Astrocyte of the spinal cord (primary cell): ENCODE measurements around the gene GTF3C2.

Experiments used
- DNase-seq: peaks from one replicate; pipeline ENCODE4 v3.0.0; 2011; ENCODE audit warnings: low read depth, low spot score
- H3K4me3 ChIP-seq: 2 replicates; pipeline ENCODE4 v1.5.1; 2011; ENCODE audit warnings: low read depth, mild to moderate bottlenecking, low read length, moderate library complexity
- in situ Hi-C: cut with HindIII; loops from 2 replicates; pipeline ENCODE4 v1.10.0; 2017; ENCODE audit warnings: low sequenced_read_pairs
- TF ChIP-seq, protein P1 (sequence below): IDR thresholded peaks from 2 replicates; pipeline ENCODE4 v1.5.1; 2012; ENCODE audit warnings: low read depth, mild to moderate bottlenecking, low read length, inconsistent platforms

The GTF3C2 gene

DNA sequence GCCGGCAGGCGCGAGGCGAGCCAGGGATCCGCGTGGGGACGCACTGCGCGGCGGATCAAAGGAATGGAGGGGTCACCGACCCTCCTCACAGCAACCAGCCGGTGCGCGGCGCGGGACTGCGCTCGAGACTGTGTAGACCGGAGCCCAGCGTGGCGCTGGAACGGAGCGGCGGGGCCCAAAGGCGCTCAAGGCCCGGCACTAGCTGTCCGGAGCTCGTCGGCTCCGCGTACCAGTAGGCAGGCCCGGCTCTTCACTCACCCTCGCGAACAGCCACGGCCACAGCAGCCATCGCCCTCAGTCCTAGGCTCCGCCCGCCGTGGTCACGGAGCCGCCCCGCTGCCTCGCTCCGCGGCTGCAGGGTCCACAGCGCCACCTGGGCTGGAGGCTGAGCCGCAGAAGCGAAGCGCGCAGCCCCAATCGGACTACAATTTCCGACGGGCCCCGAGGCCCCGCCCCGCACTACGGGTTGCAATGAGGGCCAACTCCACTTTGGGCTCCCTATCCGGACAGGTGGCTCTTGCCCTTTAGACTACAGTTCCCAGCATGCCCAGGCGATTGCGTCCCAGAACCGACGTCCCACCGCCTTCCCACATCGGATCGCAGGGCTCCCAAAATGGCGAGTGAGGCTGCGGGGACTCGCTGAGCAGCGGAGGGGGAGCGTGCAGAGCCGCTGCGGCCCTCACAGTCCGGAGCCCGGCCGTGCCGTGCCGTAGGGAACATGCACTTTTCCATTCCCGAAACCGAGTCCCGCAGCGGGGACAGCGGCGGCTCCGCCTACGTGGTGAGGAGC lies 13.7 kb upstream of the GTF3C2 start, which contains the start of the genes EIF2B4 and SNX17:
EIF2B4 (minus strand) TSS at position 313 of the 790 bp plus-strand sequence; CDS start at position 289, 24 bp downstream.
SNX17 (plus strand) TSS at position 591 of the 790 bp plus-strand sequence; CDS start at position 719, 128 bp downstream.
- TF ChIP-seq, protein P1, sequence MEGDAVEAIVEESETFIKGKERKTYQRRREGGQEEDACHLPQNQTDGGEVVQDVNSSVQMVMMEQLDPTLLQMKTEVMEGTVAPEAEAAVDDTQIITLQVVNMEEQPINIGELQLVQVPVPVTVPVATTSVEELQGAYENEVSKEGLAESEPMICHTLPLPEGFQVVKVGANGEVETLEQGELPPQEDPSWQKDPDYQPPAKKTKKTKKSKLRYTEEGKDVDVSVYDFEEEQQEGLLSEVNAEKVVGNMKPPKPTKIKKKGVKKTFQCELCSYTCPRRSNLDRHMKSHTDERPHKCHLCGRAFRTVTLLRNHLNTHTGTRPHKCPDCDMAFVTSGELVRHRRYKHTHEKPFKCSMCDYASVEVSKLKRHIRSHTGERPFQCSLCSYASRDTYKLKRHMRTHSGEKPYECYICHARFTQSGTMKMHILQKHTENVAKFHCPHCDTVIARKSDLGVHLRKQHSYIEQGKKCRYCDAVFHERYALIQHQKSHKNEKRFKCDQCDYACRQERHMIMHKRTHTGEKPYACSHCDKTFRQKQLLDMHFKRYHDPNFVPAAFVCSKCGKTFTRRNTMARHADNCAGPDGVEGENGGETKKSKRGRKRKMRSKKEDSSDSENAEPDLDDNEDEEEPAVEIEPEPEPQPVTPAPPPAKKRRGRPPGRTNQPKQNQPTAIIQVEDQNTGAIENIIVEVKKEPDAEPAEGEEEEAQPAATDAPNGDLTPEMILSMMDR: peak; percentile 77
- H3K4me3 ChIP-seq: peak within 1 kb of the TSS; percentile 73
- in situ Hi-C loops: no loop called here
- peak; percentile 100 for DNase-seq

DNA sequence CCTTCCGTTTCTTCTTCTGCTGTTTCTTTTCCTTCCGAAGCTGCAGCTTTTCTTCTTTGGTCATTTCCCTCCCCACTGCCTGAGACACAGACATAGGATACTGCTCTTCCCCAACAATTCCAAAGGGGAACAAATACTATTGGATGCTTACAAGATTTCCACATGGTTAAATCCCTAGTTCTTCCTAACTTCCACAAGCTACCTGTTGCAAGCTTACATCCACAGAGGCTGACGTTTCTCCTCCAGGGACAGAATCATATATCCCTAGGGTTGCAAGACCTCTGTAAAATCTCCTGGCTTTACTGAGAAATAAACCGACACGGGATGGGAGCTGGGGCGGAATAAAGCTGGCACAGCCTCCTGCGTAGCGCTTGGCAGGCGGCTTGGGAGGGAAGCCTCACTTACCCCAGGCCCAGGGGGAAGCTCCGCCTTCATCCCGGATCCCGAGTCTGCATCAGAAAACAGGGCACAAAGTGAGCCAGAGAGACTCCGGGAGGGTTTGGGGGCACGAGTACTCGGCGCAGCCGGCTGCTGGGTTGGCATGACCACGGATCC lies 13.0 kb upstream of the GTF3C2 start:
- peak; percentile 63 for DNase-seq
- TF ChIP-seq, protein P1: no peak
- in situ Hi-C loops: no loop called here

DNA sequence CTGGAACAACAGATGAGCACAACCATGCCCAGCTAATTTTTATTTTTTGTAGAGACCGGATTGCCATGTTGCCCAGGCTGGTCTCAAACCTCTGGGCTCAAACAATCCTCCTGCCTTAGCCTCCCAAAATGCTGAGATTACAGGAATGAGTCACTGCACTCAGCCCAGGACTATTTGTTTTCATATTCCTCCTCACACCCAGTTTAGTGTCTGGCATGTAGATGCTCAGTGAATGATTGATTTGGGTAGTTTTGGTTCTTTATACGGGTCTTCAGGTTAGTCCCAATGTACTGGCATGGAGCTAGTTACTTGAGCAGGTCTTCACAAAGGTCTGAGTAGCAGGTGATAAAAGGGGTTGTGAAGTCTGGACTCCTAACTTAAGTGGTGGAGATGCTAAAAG lies 7.4 kb upstream of the GTF3C2 start:
- TF ChIP-seq, protein P1: no peak
- no peak overlapping the region for H3K4me3 ChIP-seq
- in situ Hi-C loops: no loop called here
- no peak for DNase-seq

More for the DNA sequence above, 13.0 kb upstream of the GTF3C2 start:
- H3K4me3 ChIP-seq: peak overlapping the region; percentile 73

DNA sequence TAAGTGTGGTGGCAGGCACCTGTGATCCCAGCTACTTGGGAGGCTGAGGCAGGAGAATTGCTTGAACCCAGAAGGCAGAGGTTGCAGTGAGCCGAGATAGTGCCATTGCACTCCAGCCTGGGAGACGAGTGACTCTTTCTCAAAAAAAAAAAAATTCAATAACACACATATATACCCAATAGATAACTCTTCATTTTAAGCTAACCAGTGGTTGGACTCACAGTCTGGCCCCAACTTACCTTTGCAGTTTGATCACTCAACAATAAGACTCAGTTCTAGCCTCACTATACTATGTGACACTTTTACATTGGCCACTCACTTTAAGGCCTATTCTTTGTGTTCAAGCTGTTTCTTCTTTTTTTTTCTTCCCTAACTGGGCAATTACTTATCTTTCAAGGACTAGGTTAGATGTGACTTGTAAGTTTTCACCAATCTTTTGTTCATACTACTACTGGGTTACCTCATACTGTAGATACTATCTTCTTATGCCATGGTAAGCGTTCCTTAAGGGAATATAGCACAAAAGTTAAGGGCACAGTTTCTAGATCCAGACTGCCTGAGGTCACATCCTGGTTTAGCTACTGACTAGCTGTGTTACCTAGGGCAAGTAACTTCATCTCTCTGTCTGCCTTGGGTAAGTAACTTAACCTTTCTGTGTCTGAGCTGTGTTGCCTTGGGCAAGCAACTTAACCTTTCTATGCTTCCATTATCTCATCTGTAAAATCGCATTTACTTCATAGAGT lies 6.3 kb upstream of the GTF3C2 start:
- in situ Hi-C loops: no loop called here
- DNase-seq: no peak
- no peak overlapping the region for H3K4me3 ChIP-seq
- TF ChIP-seq, protein P1: no peak

DNA sequence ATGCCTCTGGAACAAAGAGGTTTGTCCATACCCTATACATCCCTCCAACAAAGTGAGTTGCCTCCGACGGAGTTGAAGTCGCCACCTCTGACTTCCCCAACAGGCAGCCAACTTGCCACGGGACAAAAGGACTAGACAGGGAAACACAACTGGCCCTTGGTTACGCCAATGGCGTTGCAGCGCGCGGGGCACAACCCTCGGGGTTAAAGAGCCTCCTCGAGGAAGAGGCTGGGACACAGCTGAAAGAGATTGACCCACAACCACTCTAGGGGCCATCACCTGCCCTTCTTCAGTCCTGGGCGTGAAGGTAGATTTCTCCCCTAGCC lies 545 bp downstream of the GTF3C2 start:
- peak overlapping the region; percentile 59 for H3K4me3 ChIP-seq
- no peak for DNase-seq
- in situ Hi-C loops: no loop called here

DNA sequence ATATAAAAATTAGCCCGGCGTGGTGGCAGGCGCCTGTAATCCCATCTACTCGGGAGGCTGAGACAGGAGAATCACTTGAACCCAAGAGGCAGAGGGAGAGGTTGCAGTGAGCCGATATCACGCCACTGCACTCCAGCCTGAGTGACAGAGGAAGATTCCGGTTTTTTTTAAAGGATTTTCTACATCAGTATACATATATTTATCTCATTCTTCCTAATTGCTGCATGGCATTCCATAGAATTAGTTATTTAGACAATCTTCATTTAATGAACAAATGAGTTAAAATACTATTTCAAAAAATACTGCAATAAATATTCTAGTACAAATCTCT lies 2.0 kb downstream of the GTF3C2 start:
- no peak for DNase-seq
- TF ChIP-seq, protein P1: no peak
- no peak overlapping the region for H3K4me3 ChIP-seq
- in situ Hi-C loops: no loop called here

More for the DNA sequence above, 545 bp downstream of the GTF3C2 start:
- TF ChIP-seq, protein P1: no peak
